SU-DHL-6 (cell line): ENCODE measurements around the gene RAB9B.

ENCODE experiments used
- H2AFZ ChIP-seq: fragments of 200-600 bp; sonication (generic); 2 replicates; pipeline ENCODE4 v1.6.1; 2014; ENCODE audit warnings: low read depth, mild to moderate bottlenecking, moderate library complexity, mixed read lengths, antibody characterized with exemption, low read length; ENCODE audit not compliant: severe bottlenecking
- H3F3A ChIP-seq: fragments of 200-600 bp; shearing (Covaris generic); 2 replicates; pipeline ENCODE4 v1.6.0; 2016; ENCODE audit warnings: antibody characterized with exemption, mild to moderate bottlenecking; ENCODE audit not compliant: insufficient read depth
- H3K27ac ChIP-seq: fragments of 200-600 bp; sonication (generic); 2 replicates; pipeline ENCODE4 v1.5.1; 2016; ENCODE audit warnings: low read depth, mild to moderate bottlenecking, low read length, moderate library complexity, mixed read lengths
- H3K27me3 ChIP-seq: fragments of 200-600 bp; sonication (generic), shearing (Covaris generic); 2 replicates; pipeline ENCODE4 v1.6.0; 2014; ENCODE audit warnings: mild to moderate bottlenecking, low read length
- H3K36me3 ChIP-seq: fragments of 200-600 bp; sonication (generic); 2 replicates; pipeline ENCODE4 v1.6.1; 2014; ENCODE audit warnings: mild to moderate bottlenecking, low read length, mixed read lengths
- H3K4me2 ChIP-seq: fragments of 300-600, 200-600 bp; shearing (Covaris generic), sonication (generic); 2 replicates; pipeline ENCODE4 v1.6.0; 2014; ENCODE audit warnings: low read length, low read depth, mild to moderate bottlenecking; ENCODE audit not compliant: poor library complexity, severe bottlenecking
- H3K4me3 ChIP-seq: fragments of 200-600 bp; sonication (generic); 2 replicates; pipeline ENCODE4 v1.5.1; 2014; ENCODE audit warnings: antibody characterized with exemption, low read length, mild to moderate bottlenecking, mixed read lengths; ENCODE audit not compliant: insufficient read depth, poor library complexity, severe bottlenecking
- H3K79me2 ChIP-seq: fragments of 200-600 bp; sonication (generic); 2 replicates; pipeline ENCODE4 v1.6.1; 2014; ENCODE audit warnings: mild to moderate bottlenecking, low read length, moderate library complexity; ENCODE audit not compliant: insufficient read depth
- H3K9ac ChIP-seq: fragments of 200-600 bp; sonication (generic); 2 replicates; pipeline ENCODE4 v1.7.0; 2014; ENCODE audit warnings: mild to moderate bottlenecking, low read length
- H3K9me2 ChIP-seq: fragments of 200-600 bp; sonication (generic); replicated peaks from 2 replicates; pipeline ENCODE4 v1.6.1; 2014; ENCODE audit warnings: low read length; ENCODE audit not compliant: insufficient read depth
- H3K9me3 ChIP-seq: fragments of 200-600 bp; sonication (generic); 2 replicates; pipeline ENCODE4 v1.6.1; 2014; ENCODE audit warnings: low read length, mixed read lengths; ENCODE audit not compliant: insufficient read depth
- H4K20me1 ChIP-seq: fragments of 200-600 bp; sonication (generic); 2 replicates; pipeline ENCODE4 v1.6.1; 2014; ENCODE audit warnings: low read depth, mild to moderate bottlenecking, antibody characterized with exemption, low read length, moderate library complexity, mixed read lengths
- EZH2phosphoT487 ChIP-seq: fragments of 200-600 bp; sonication (generic), shearing (Covaris generic); conservative IDR thresholded peaks from 2 replicates; pipeline ENCODE4 v1.6.1; 2018; ENCODE audit warnings: mild to moderate bottlenecking, antibody characterized with exemption, low read length, moderate library complexity, mixed read lengths
- TF ChIP-seq, protein P1 (sequence below): fragments of 200-600 bp; sonication (generic); IDR thresholded peaks from one replicate; pipeline ENCODE4 v1.5.1; 2017; ENCODE audit warnings: antibody characterized with exemption, mild to moderate bottlenecking, low read length, moderate library complexity; ENCODE audit not compliant: insufficient read depth, poor library complexity, severe bottlenecking

RAB9B gene

DNA sequence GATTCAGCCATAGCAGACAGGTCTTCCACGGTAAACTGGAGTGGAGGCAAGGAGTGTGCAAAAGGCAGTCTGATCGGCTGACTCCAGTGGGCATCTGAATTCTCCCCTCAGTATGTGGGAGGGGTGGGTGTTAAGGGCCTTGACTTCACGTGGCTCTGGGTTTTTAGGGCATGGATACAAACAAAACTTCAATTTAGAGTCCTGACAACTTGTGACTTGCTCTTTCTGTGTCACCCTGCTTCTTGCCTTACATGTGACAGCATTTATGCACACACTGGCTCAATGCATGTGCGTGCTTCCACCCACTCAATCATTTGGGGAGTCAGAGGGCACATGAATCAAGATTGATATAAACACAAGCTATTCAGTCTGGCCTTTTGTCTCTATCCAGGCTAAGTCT, 37.9 kb downstream of the RAB9B start:
- no peak overlapping the region for H3K27ac ChIP-seq
- no peak overlapping the region for H3K9ac ChIP-seq
- no peaks in the 10 kb centered on the region for H4K20me1 ChIP-seq
- no peak overlapping the region for H3K4me3 ChIP-seq
- no peaks in the 10 kb centered on the region for H3F3A ChIP-seq
- no peaks in the 10 kb centered on the region for H3K9me2 ChIP-seq
- no peak overlapping the region for H2AFZ ChIP-seq
- H3K4me2 ChIP-seq = no peak overlapping the region
- no peaks in the 10 kb centered on the region for H3K79me2 ChIP-seq
- H3K27me3 ChIP-seq = no peaks in the 10 kb centered on the region
- no peak for TF ChIP-seq EZH2phosphoT487
- TF ChIP-seq, protein P1, sequence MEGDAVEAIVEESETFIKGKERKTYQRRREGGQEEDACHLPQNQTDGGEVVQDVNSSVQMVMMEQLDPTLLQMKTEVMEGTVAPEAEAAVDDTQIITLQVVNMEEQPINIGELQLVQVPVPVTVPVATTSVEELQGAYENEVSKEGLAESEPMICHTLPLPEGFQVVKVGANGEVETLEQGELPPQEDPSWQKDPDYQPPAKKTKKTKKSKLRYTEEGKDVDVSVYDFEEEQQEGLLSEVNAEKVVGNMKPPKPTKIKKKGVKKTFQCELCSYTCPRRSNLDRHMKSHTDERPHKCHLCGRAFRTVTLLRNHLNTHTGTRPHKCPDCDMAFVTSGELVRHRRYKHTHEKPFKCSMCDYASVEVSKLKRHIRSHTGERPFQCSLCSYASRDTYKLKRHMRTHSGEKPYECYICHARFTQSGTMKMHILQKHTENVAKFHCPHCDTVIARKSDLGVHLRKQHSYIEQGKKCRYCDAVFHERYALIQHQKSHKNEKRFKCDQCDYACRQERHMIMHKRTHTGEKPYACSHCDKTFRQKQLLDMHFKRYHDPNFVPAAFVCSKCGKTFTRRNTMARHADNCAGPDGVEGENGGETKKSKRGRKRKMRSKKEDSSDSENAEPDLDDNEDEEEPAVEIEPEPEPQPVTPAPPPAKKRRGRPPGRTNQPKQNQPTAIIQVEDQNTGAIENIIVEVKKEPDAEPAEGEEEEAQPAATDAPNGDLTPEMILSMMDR = no peak
- no peaks in the 10 kb centered on the region for H3K36me3 ChIP-seq
- no peaks in the 10 kb centered on the region for H3K9me3 ChIP-seq

- no peaks in the 10 kb centered on the region for H3K9me3 ChIP-seq
- H2AFZ ChIP-seq = no peak overlapping the region
- TF ChIP-seq EZH2phosphoT487 = no peak
- TF ChIP-seq, protein P1 = no peak
- H3K9ac ChIP-seq = no peak overlapping the region
- H3K4me3 ChIP-seq = no peak overlapping the region
- H3K4me2 ChIP-seq = no peak overlapping the region
- H3K9me2 ChIP-seq = no peaks in the 10 kb centered on the region
- no peaks in the 10 kb centered on the region for H3F3A ChIP-seq
- no peaks in the 10 kb centered on the region for H4K20me1 ChIP-seq
- H3K27me3 ChIP-seq = no peaks in the 10 kb centered on the region
- no peaks in the 10 kb centered on the region for H3K79me2 ChIP-seq
- H3K36me3 ChIP-seq = no peaks in the 10 kb centered on the region
- H3K27ac ChIP-seq = no peak overlapping the region
Measured at GRCh38 chrX:103793545-103793940, 38.5 kb downstream of the RAB9B start.

DNA sequence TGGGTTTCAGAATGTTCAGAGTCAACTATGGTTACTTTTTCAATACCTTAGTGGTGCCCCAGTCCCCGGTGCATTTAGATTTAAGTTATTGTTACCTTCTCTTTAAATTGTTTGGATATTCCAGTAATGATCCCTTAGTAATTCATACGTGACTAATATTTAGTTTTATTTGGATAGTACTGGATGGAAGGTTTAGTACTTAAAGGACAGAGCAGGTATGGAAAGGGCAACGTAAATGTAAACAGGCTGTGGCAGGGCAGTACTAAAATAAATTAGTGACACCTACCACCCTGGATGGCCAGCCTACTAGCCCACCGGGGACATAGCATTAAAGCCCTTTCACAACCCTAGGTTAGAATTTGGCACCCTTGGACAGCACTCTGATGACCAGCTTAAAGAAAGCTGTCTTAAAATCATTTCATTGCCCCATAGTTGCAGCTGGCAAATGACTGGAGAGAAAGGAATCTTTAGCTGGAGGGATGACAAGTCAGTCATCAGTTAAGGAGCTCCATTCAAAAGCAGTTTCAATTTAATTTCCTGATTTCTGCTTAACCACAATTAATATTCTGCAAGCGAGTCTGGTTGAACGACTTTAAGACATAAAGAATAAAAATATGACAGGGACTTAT, 39.0 kb downstream of the RAB9B start:
- Histone ChIP-seq H3K4me3 (no peak overlapping the region), H3K27me3 (no peaks in the 10 kb centered on the region), H3K4me2 (no peak overlapping the region), H3K36me3 (no peaks in the 10 kb centered on the region), H3K9me3 (no peaks in the 10 kb centered on the region), H4K20me1 (no peaks in the 10 kb centered on the region), H3K79me2 (no peaks in the 10 kb centered on the region), H3K9me2 (no peaks in the 10 kb centered on the region), H3F3A (no peaks in the 10 kb centered on the region), H2AFZ (no peak overlapping the region), H3K27ac (no peak overlapping the region), H3K9ac (no peak overlapping the region)
- TF ChIP-seq EZH2phosphoT487 = no peak
- TF ChIP-seq, protein P1 = no peak
